A172 (cell line): Measurements from ENCODE around the gene ZNF598. TPM values are rescaled to one million over a fixed set of nuclear protein-coding genes. Genes with fewer than 3 reads are reported as not detected.
A peak's percentile ranks its signal among the peaks of the same experiment; 100 is the strongest.
"Not testable (repeated sequence)": the region's sequence is repeated elsewhere in the genome, so short reads cannot be mapped to it uniquely, and the experiment has no call there.

Experiments used
- DNase-seq: peaks from one replicate; pipeline ENCODE4 v3.0.0-alpha.2; 2015; ENCODE audit warnings: low spot score
- total RNA-seq: library from RNA; depleted of rRNA; stranded (reverse); fragments of >200 nt; shearing (Covaris generic); gene quantifications from 2 replicates; pipeline ENCODE4 v1.2.3, GENCODE V29; 2014

ZNF598 gene
- total RNA-seq, 1 experiment from 2014 or later, result 26.9 TPM

- DNase-seq, result peak; percentile 96
Measured at GRCh38 chr16:2040787-2041522, 31.3 kb upstream of the ZNF598 start.

GRCh38 chr16:2040041-2040786 lies 30.6 kb upstream of the ZNF598 start:
- peak; percentile 44 for DNase-seq

- peak; percentile 48 for DNase-seq
Measured at GRCh38 chr16:2039274-2040031, 29.8 kb upstream of the ZNF598 start.

GRCh38 chr16:2038382-2039231 lies 29.0 kb upstream of the ZNF598 start:
- DNase-seq, result no peak

GRCh38 chr16:2037647-2038381 lies 28.2 kb upstream of the ZNF598 start:
- DNase-seq, result no peak

- DNase-seq, result no peak
Measured at GRCh38 chr16:2037115-2037514, 27.5 kb upstream of the ZNF598 start.

GRCh38 chr16:2036200-2036966 lies 26.8 kb upstream of the ZNF598 start:
- DNase-seq, result no peak

GRCh38 chr16:2035431-2036199 lies 26.0 kb upstream of the ZNF598 start:
- DNase-seq, result peak; percentile 94

GRCh38 chr16:2034696-2035430 lies 25.2 kb upstream of the ZNF598 start:
- DNase-seq, result no peak

GRCh38 chr16:2033909-2034695 lies 24.5 kb upstream of the ZNF598 start:
- DNase-seq, result not testable (repeated sequence)

- DNase-seq, result peak; percentile 82
Measured at GRCh38 chr16:2033057-2033908, 23.7 kb upstream of the ZNF598 start.

GRCh38 chr16:2032285-2033056 lies 22.9 kb upstream of the ZNF598 start:
- peak; percentile 83 for DNase-seq

GRCh38 chr16:2031081-2031577 lies 21.5 kb upstream of the ZNF598 start:
- no peak for DNase-seq

- DNase-seq, result no peak
Measured at GRCh38 chr16:2030036-2030435, 20.4 kb upstream of the ZNF598 start.

GRCh38 chr16:2029350-2029749 lies 19.7 kb upstream of the ZNF598 start:
- DNase-seq, result no peak
